Lower leg skin (tissue), 4 donors: ENCODE measurements around the gene FLNA. TPM values are rescaled to one million over a fixed set of nuclear protein-coding genes. Genes with fewer than 3 reads are reported as not detected.

Experiments
- DNase-seq, 2 donors: peaks; one replicate each; pipeline ENCODE4 v3.0.0-alpha.2; 2019; ENCODE audit warnings: low spot score in 2 of 2
- H3K4me3 ChIP-seq: fragments of 200-600 bp; sonication (generic); 2 replicates; pipeline ENCODE4 v1.5.1; 2017; ENCODE audit warnings: mild to moderate bottlenecking, low read depth; ENCODE audit not compliant: poor library complexity, severe bottlenecking
- CTCF ChIP-seq, 3 donors: fragments of 450-650 bp; IDR thresholded peaks; one replicate each; pipeline ENCODE4 v1.5.1; 2016; ENCODE audit warnings: antibody characterized with exemption in 3 of 3, mild to moderate bottlenecking in 3 of 3, moderate library complexity in 2 of 3
- POLR2A ChIP-seq, 2 donors: fragments of 450-650 bp; IDR thresholded peaks; one replicate each; pipeline ENCODE4 v1.6.1; 2016 to 2017; ENCODE audit warnings: antibody characterized with exemption in 2 of 2, mild to moderate bottlenecking in 1 of 2, moderate library complexity in 1 of 2
- WGBS, 2 donors: methylation state at CpG; one replicate each; pipeline ENCODE4 v1.1.5; 2018; 5-methylcytosine and 5-hydroxymethylcytosine counted together
- intact Hi-C: fragments of 100-400 bp; cut with DNase I; formaldehyde crosslinking; loops from one replicate; pipeline ENCODE4 v1.15.0; 2023; ENCODE audit warnings: low total_unique reads
- total RNA-seq, 4 donors: library from RNA; depleted of rRNA; stranded (reverse); fragments of >200 nt; gene quantifications; one replicate each; pipeline ENCODE4 v1.1.0, GENCODE V29; 2016

FLNA gene
- total RNA-seq, 4 donors from 2014 or later: 278 to 636 (median 365) TPM

DNA sequence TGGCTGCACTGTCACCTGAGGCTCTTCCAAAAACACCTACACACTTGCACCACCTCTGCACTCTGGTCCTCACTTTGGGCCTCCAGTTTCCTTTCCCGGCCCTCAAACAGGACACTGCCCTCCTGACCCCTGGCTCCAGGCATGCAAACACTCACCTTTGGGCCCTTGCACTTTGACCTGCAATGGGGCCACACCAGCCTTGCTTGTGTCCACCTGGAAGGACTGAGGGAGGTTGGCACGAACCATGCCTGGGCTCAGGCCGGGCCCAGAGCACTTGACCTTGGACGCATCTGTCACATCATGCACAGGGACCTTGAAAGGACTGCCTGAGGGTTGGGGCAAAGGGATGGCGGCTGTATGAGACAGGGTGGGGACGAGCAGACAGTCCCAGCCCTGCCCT is 15.6 kb downstream of the FLNA start:
- no peak for DNase-seq
- intact Hi-C loops: no loop called here
- WGBS, 2 donors: 86 to 98% methylated on average over 3 to 6 of the region's 6 CpGs
- TF ChIP-seq POLR2A (IDR thresholded peaks at IDR 0.05) (no peak), CTCF (IDR thresholded peaks at IDR 0.05) (no peak)
- no peak overlapping the region for H3K4me3 ChIP-seq

DNA sequence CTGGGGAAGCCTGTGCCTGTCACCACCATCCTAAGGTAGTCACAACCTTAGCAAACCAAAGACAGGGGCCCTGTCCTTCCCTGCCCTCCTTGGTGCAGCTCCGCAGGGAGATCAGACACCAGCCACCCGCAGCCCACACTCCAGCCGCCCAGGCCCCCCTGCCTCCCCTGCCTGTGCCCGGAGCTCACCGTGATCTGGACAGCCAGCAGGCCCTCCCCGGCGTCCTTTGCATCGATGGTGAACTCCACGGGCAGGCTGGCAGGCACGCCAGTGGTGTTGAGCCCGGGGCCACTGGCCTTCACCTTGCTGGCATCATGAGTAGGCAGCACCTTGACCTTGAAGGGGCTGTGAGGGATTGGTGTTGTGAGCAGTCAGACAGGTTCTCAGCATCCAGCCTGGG is 16.4 kb downstream of the FLNA start:
- no peak overlapping the region for H3K4me3 ChIP-seq
- WGBS, 2 donors: 92 to 93% methylated on average over 3 to 11 of the region's 11 CpGs
- TF ChIP-seq CTCF (IDR thresholded peaks at IDR 0.05) (no peak), POLR2A (IDR thresholded peaks at IDR 0.05) (no peak)
- intact Hi-C loops: no loop called here
- no peak for DNase-seq

GRCh38 chrX:154357205-154357604 is 17.2 kb downstream of the FLNA start:
- DNase-seq: no peak
- 88 to 89% methylated on average over 6 to 27 of the region's 27 CpGs for WGBS, 2 donors
- TF ChIP-seq CTCF (IDR thresholded peaks at IDR 0.05): no peak
- no peak for TF ChIP-seq POLR2A (IDR thresholded peaks at IDR 0.05)
- intact Hi-C loops: no loop called here
- H3K4me3 ChIP-seq: no peak overlapping the region

GRCh38 chrX:154356596-154356995 is 17.8 kb downstream of the FLNA start:
- intact Hi-C loops: no loop called here
- 73 to 84% methylated on average over 3 to 13 of the region's 13 CpGs for WGBS, 2 donors
- TF ChIP-seq POLR2A (IDR thresholded peaks at IDR 0.05): no peak
- no peak for TF ChIP-seq CTCF (IDR thresholded peaks at IDR 0.05)
- H3K4me3 ChIP-seq: no peak overlapping the region
- no peak for DNase-seq

GRCh38 chrX:154355776-154356140 is 18.7 kb downstream of the FLNA start:
- 62 to 80% methylated on average over 2 to 9 of the region's 12 CpGs for WGBS, 2 donors
- no peak for TF ChIP-seq POLR2A (IDR thresholded peaks at IDR 0.05)
- TF ChIP-seq CTCF (IDR thresholded peaks at IDR 0.05): no peak
- intact Hi-C loops: no loop called here
- no peak overlapping the region for H3K4me3 ChIP-seq
- DNase-seq: no peak

DNA sequence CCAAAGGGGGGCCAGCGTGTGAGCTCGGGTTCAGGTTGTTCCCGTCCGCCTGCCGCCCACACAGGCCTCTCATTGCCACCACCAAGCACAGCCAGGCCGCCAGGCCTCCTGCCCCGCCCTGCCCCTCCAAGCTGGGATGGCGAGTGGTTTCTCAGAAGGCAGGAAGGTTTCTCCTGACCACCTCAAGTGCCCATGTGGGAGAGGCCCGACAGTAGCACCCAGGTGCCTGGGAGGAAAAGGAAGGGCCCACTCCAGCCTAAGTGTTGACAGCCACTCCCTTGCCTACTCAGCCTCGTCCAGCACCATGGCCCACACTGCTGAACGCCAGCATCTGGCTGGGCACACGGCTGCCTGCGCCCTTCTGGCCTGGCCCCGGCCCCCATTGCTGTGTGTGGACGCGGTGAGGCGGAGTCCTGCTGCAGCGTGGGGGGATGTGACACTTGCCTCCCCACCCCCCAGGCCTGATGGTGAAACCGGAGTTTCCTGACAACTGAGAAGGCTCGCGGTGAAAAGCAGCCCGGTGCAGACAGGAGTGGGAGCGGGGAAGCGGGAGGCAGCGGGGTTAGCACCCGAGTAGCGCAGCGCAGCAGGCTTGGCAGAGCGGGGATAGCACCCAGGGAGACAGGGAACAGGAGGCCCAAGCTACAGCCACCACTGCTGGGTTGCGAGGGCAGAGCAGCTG is 19.2 kb downstream of the FLNA start:
- 64 to 90% methylated on average over 12 to 30 of the region's 30 CpGs for WGBS, 2 donors
- intact Hi-C loops: no loop called here
- TF ChIP-seq CTCF (IDR thresholded peaks at IDR 0.05): no peak
- no peak for TF ChIP-seq POLR2A (IDR thresholded peaks at IDR 0.05)
- no peak overlapping the region for H3K4me3 ChIP-seq
- no peak for DNase-seq
